Measurements from ENCODE around the gene CDH23.

DNA sequence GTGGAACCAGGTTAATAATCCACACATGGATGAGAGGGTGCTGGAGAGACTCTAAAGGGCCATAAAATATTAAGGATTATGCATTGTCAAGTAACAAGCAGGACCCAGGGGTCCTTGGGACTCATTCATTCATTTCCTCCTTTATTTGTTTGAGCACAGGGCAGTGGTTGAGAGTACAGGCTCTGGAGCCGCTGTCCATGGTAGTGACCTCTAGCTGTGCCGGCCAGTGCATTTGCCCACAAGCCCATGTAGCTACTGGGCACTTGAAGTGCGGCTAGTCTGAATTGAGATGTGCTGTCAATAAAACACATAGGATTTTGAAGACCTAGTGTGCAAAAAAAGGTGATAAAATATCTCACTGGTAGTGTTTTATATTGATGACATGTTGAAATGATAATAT is 185.3 kb downstream of the CDH23 start:
- TF ChIP-seq, protein P1, sequence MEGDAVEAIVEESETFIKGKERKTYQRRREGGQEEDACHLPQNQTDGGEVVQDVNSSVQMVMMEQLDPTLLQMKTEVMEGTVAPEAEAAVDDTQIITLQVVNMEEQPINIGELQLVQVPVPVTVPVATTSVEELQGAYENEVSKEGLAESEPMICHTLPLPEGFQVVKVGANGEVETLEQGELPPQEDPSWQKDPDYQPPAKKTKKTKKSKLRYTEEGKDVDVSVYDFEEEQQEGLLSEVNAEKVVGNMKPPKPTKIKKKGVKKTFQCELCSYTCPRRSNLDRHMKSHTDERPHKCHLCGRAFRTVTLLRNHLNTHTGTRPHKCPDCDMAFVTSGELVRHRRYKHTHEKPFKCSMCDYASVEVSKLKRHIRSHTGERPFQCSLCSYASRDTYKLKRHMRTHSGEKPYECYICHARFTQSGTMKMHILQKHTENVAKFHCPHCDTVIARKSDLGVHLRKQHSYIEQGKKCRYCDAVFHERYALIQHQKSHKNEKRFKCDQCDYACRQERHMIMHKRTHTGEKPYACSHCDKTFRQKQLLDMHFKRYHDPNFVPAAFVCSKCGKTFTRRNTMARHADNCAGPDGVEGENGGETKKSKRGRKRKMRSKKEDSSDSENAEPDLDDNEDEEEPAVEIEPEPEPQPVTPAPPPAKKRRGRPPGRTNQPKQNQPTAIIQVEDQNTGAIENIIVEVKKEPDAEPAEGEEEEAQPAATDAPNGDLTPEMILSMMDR (IDR thresholded peaks at IDR 0.05 in 2 of 3, conservative IDR thresholded peaks at IDR 0.05 in 1 of 3; ENCODE audit: control insufficient read depth in 2 of 3, extremely low read depth in 1 of 3, insufficient read depth in 1 of 3, low read depth in 3 of 3, low read length in 3 of 3), result no peak
- TF ChIP-seq EZH2 (IDR thresholded peaks at IDR 0.05; ENCODE audit: borderline replicate concordance, control insufficient read depth, low read depth, low read length) (no peak), MYC (IDR thresholded peaks at IDR 0.05; ENCODE audit: insufficient read depth, insufficient read length, insufficient replicate concordance, low read length, severe bottlenecking) (no peak), ZBED1 (IDR thresholded peaks at IDR 0.05; ENCODE audit: borderline replicate concordance) (no peak), RUNX3 (IDR thresholded peaks at IDR 0.05; ENCODE audit: low read length) (no peak), MYB (IDR thresholded peaks at IDR 0.05; ENCODE audit: borderline replicate concordance, low read depth, low read length) (no peak), JUND (IDR thresholded peaks at IDR 0.05; ENCODE audit: low read depth, low read length) (no peak), CBFB (IDR thresholded peaks at IDR 0.05; ENCODE audit: low read depth) (no peak), FOXM1 (IDR thresholded peaks at IDR 0.05; ENCODE audit: low read depth, low read length) (no peak), EP300 (IDR thresholded peaks at IDR 0.05; ENCODE audit: borderline replicate concordance in 1 of 2, control insufficient read depth in 1 of 2, low read depth in 2 of 2, low read length in 2 of 2) (no peak)
- TF ChIP-seq, protein P2, sequence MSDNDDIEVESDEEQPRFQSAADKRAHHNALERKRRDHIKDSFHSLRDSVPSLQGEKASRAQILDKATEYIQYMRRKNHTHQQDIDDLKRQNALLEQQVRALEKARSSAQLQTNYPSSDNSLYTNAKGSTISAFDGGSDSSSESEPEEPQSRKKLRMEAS (IDR thresholded peaks at IDR 0.05; ENCODE audit: low read depth, low read length), result no peak

Data from GM12878 (cell line).